Measurements from ENCODE around the gene PIK3R3.

The PIK3R3 gene

DNA sequence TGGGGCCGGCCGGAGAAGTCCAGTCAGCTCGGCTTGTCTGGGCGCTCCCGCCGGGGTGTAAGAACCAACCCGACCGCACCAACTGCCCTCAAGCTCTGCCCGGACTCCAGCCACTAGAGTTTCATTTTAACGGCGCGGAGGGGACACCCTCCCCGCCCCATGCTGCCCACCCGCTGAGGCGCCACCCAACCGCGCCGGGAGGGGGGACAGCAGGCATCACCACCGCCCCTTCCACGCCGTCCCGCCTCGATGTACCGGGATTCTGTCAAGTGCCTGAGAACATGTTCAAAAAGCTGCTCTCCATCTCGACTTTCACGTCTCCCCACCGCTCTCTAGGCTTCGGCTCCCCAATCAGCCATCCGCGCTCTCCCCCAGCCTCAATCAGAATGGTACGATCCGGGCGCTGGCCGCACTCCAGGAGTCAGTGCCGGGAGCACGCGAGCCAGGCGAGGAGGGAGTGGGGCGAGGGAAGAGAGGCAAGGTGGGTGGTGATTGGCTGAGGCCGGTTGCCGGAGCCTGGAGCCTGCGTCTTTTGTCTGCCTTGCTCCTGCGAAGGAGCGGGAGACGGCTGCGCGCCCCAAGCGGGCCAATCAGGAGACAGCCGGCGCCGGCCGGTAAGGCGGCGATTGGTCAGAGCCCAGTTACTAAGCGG is at the start of gene PIK3R3:
TSS of gene PIK3R3 (minus strand) at position 101 of the 652 bp plus-strand sequence. CDS start 677 bp downstream, outside the sequence.
- peak; percentile 95 for DNase-seq

DNA sequence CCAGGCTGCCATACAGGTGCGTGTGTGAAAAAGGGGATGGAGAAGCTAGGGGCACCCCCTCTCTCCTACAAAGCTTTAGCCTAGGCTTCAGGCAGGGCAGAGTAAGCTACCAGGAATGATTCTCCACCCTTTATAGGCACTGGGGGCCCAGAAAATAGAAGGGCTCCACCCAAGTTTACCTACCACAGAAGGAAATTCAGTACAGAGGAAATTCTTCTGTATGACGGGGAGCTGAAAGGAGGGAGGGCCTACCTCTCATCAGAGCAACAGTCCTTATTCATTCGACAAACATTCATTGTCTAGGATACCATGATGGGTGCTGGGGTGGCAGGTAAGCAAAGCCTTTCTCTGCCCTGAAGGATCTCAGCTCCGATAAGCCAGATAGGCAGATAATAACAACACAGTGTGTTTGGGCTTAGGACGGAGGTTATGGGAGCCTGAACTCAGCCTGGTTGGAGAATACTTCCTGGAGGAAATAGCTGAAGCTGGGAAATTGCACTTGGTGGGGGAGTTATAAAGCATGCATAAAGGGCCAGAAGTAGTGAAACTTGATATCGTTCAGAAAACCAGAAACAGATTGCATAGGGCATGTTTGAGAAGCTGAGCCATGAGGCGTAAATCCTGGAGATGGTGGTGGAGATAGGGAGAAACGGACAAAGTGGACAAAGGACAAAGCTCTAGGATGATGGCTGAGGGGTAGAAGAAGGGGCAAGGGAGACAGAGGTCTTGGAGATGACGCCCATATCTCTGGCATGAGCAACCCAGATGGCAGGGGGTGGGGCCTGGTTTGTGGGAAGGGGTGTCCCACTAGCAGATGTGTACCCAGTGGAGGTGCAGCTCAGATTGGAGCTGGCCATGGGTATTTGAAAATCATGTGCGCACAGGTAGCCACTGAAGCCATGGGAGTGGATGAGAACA is 49.2 kb upstream of the PIK3R3 start:
- no peak for DNase-seq

DNA sequence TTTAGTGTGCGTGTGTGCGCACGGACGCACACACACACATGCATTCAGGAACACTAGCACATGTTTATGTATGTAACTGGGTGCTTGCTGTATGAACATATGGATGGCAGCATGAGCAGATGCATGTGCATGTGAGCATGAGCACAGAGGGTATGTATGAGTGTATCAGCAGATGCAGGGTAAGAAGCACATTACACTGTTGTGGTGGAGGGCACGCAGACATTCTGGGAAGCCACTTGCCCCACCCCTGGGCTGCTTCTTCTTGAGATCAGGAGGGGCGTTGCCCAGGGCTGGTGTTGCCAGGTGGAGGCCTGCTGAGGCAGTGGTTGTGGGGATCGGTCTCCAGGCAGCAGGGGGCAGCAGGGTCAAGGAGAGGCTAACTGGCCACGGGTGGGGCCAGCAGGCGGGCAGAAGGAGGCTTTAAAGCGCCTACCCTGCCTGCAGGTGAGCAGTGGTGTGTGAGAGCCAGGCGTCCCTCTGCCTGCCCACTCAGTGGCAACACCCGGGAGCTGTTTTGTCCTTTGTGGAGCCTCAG is 47.7 kb upstream of the PIK3R3 start:
- no peak for DNase-seq

DNA sequence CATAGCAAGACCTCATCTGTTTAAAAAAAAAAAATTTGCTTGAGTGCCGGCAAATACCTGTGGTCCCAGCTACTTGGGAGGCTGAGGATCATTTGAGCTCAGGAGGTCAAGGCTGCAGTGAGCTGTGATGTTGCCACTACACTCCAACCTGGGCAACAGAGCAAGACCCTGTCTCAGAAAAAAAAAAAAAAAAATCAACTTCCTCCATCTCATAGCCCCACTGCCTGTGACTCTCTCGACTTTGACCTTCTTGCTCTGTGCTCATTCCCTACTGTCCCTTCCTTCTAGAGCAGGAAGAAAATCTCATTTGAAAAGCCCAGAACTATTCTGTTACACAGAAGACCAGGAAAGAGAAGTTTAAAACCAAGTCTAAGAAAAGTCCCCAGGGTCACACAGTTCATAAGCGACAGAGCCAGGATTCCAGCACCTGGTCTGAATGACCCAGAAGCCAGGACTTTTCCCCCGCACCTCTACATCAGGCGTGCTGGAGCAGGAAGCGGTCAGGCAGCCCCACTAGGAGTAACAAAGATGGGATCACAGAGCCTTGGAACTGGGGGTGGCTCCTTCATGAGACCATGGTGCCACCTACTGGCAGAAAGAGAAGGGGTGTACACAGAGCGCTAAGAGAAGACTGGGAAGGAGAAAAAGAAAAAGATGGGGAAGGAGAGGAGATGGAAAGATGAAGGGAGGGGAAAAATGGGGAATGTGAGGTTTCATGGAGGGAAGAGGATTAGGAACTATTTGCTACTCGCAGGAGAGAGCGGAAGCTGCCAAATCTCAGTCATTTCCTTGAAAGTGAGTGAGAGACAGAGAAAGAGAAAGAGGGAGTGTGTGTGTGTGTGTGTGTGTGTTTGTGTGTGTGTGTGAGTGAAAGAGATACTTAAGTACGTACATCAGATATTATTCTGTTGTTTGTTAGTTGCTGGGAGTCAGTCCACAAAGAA is 47.0 kb upstream of the PIK3R3 start:
- peak; percentile 42 for DNase-seq

DNA sequence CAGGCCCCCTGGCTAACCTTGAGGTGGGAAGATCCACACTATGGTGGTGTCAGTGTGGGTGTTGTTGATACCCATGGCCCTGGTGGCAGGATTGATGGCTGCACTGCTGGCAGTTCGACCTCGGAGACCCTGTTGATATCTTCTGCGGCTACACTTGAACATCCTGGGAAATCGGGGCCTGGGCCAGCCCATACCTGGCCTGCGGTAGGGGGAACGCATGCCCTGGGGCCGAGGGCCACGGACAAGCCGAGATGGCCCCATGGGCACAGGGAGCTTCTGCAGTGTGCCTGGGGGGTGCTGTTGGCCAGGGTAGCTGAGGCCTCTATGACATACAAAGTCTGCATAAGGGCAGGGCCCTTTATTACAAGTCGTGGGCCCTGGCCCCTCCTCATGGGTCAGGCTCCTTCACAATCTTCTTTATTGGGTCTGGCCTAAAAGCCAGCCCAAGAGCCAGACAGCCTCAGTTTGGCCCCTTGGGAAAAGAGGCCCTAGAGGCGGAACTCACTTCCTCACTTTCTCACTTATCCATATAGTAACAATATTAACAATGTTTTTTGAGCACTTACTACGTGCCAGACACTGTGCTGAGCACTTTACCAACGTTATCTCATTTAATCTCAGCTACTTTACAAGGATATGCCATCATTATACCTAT is 43.9 kb upstream of the PIK3R3 start, which contains the start of gene P3R3URF:
TSS of gene P3R3URF (minus strand) at position 278 of the 655 bp plus-strand sequence. CDS start at position 261, 17 bp downstream.
- no peak for DNase-seq

DNA sequence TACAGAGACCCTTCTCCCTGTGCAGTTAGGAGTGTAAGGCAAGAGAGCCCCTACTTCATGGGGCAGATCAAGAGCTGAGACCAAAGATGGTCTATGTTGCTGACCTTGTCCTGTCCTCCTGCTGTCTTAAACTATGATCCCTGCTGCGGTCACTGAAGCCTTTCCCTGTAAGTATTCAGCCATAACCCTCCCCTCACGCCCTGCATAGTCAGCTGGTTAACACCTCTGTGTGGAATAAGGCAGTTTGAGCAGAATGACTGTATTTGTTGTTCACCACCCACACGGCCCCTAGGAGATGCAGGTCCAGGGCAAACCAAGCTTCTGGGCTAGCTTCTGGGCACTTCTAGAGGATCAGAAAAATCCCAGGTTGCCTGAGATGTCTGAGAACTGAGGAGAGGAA is 42.8 kb upstream of the PIK3R3 start:
- DNase-seq = no peak

DNA sequence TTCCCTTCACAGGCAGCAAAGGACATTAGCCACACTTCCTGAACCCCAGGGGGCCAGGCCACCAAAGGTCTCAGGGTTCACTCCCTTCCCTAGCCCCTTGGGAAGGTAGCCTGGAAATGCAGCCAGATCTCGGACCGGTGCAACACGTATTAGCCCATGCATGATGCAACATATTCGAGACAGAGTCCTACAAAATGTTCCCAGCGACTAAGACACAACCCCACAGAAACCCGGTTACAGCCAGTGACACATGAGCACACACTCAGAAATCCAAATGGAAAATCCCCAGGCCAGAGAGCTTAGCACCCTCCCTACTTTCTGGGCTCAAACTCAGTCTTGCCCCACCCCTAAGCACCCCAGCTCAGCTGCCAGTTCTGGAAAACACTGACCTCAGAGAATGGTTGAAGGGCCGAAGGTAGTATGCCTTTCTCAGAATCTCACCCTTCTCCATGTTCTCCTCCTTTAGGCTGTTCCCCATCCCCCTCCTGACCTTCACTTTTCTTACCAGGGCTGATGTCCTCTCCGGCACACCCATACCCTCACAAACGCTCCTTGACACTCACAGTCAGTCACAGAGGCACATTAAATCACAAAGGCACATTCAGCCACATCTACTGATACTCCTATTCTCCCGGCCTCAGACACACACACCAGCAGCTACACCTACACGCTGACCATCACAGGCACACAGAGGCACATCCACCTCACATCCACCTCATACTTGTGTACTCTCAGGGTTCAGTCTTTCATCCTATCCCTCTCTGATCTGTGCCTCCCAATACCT is 42.2 kb upstream of the PIK3R3 start, which contains the start of gene TSPAN1:
TSS of gene TSPAN1 (plus strand) at position 640 of the 784 bp plus-strand sequence. CDS start 6,021 bp downstream, outside the sequence.
- no peak for DNase-seq

DNA sequence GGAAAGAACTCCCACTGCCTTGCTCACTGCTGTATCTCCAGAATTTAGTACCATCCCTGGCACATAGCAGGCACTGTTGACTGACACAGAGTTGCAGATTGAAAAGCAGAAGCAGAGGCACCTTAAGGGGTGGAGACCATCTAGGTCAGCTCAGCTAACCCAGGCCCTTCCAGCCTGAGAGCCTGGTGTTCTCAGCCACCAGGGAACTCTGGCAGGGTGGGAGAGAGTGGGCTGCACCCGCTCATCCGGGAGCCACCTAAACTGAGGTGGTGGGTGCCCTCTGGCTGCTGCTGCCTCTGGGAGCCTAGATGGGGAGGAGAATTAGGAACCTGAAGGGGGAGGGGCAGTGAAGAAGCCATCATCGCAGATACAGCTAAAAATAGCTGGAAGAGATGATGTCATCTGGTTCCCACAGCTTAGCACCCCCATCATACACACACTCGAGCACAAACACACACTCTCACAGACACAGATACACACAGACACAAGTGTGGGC is 41.0 kb upstream of the PIK3R3 start:
- DNase-seq = no peak

DNA sequence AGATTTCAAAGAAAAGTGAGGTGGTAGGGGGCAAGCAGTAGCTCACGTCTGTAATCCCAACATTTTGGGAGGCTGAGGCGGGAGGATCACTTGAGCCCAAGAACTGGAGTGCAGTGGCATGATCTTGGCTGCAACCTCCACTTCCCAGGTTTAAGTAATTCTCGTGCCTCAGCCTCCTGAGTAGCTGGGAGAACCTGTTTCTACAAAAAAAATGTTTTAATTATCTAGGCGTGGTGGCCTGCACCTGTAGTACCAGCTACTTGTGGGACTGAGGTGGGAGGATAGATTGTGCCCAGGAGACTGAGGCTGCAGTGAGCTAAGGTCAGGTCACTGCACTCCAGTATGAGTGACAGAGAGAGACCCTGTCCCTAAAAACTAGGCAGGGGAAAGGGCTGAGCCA is 39.9 kb upstream of the PIK3R3 start:
- DNase-seq = no peak

DNA sequence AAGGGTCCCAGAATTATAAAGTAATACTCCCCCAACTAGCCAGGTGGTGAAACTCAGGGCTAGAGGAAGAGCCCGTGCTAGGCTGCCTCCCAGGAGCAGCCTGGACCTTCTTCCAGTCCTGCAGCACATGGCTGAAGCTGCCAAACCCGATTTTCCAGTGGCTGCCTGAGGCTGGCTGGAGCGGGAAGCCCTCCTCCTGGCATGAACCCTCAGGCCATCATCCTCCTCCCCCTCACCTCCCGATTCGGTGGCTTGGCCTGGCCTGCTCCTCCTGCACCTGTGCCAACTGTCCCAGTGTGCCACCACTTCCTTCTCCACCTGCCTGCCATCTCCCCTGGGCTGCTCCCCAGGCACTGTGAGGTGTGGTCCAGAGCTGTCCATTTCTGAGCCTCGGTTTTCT is 39.4 kb upstream of the PIK3R3 start:
- DNase-seq = no peak

DNA sequence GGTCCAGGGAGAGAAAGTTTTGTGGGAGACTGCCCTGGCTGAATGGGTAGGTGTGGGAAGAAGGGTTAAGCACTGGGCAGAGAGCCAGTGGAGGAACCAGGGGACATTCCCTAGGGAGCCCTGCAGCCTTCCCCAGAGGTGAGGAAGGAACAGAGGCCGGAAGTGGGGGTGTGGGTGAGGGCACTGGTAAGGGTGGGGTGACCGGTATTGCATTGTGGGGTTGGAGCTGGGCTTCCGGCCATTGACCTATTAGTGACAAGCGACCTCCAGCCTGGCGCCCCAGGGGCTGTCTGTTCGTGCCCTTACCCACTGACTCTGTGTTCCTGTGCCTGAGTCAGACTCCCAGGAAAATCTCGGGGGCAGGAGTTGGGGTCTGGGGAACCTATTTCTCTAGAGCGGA is 38.9 kb upstream of the PIK3R3 start:
- DNase-seq = no peak

DNA sequence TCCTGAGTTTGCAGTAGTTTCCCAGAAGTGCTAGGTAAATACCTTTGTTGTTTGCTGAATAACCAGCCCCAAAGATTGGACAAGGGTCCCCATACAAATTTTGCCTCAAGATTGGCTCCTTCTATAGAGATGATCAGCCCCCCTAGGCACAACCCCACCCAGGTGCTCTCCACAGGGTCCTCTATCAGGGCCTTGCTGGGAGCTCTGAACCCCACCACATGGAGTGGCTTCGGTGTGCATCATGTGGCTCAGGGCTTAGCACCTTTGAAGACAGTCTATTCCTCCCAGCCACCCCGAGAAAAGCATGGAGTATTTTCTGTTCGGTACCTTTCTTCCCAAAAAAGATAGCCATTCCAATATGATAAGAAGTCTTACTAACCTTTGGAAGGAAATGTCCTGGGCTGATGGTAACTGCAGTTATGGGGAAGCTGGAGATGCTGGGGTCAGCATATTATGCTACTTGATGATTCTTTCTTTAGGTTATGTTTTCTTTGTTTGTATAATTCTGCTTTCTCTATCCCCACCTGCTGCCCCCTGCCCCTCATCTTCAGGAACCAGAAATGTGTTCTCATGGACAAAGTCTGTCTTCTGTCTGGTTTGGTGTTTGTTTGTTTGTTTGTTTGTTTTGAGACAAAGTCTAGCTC is 37.5 kb upstream of the PIK3R3 start:
- no peak for DNase-seq

DNA sequence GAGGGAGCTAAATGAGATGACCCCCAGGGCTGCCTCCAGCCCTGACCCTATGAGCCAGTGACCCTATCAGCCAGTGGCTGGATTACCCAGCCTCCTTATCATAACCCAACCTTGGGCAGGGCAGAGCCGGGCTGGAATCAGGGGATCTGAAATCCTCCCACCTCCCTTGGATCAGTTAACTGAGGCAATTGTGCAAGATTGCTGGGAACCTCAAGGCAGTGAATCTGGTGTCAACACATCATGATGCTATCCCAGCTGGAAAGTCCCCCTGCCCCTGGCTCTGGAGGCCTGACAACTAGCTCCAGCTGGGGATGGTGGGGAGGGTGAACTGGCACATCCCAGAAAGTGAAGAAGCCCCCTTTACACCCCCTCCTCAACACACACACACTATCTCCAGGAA is 36.0 kb upstream of the PIK3R3 start:
- no peak for DNase-seq

DNA sequence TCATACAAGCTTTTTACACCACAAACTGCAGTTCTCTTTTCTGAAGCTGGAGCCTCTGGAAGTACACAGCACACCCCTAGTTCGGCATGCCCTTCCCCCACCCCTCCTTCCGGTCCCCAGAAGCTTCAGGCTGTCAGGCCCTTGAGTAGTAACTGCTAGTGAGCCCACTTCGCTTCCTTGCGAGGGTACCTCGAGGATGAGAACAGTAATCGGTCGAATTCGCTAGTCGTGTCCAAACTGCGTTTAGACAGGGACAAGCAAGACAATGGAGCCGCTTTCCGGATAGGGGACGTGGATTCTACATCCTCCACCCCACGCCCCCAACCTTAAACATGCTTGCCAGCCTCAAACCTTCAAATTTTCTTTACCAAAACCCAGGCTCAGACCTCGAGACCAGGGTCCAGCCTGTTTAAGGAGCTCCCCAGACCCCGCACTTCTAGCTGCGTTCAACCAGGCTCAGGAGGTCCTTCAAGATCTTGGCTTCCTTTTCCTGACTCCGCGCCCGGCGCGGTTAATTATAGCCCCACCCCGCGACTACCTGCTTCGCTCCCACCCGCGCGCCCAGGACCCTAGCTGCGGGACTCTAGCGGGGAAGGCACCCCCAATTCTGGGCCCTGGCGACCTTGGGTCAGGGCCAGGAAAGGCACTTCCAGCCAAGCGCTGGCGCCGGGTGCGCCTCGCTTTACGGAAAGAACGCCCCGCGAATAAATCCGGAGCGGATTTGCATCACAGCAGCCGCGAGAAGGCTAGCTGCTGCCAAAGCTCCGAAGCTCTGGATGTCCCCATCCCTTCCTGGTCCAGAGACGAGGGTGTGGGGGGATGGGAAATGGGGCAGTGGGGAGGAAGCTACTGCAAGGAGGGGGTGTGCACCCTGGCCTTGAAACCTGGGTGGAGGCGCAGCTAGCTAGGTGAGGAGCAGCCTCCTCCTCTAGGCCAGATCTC is 34.4 kb upstream of the PIK3R3 start:
- DNase-seq = no peak

DNA sequence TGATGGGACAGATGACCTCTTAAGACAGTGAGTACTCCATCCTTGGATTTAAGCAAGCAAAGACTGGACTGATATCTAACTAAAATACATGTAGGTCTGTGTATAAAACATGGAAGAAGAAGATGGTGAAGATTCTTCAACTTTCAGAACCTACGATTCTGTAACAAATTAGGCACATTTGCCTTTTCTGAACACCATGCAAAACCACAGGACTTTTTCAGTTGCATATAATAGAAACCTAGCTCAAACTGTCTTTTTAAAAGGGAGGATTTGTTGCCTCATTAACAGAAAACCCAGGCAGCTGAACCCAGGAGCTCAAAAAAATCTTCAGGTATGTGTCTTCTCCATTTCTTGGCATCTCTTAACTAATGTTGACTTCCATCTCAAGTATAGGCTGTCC is 27.8 kb upstream of the PIK3R3 start:
- DNase-seq = no peak

DNA sequence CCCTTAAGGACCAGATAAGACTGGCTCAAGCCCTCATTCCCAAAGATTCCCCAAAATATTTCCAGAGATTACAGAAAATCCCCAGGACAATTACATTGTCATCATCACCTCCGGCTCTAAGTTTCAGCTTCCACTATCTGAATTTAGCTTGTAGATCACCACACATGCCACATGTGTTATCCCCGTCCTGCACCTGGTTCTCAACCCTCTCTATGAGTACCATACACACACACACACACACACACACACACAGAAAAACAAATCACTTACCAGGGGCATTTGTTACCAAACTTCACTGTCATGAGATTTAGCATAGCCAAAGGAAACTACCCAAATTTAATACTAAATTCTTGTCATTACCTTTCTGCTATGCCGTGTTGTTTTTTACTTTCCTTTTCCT is 27.1 kb upstream of the PIK3R3 start:
- DNase-seq = no peak

DNA sequence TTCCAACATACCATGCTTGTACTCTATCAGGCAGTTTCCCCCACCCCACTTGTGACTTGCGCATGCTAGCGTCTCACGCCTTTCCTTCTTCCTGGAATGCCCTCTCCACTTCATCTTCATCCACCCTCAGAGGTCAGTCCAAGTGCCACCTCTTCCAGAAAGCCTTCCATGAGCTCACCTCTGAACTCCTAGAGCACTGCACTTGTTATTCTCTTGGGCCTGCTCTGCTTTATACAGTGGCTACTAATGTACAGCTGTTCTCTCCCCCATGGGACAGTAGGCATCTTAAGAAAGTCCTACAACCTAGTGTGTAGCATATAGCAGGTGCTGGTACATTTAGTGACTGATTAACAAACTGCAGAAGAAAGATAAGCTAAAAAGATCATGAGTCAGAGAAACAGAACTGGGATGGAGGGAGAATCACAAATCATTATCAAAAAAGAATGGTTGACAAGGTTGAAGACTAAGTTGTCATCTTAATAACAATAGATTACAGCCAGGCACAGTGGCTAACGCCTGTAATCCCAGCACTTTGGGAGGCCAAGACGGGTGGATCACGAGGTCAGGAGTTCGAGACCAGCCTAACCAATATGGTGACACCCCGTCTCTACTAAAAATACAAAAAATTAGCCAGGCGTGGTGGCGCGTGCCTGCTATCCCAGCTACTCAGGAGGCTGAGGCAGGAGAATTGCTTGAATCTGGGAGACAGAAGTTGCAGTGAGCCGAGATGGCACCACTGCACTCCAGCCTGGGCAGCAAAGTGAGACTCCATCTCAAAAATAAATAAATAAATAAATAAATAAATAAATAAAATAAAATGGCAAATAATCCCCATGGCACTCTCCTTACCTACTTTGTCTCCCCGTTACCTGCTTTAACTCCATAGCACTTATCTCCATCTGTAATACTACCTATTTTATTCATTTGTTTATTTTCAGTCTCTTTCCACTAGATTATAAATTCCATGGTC is 26.2 kb upstream of the PIK3R3 start:
- no peak for DNase-seq

DNA sequence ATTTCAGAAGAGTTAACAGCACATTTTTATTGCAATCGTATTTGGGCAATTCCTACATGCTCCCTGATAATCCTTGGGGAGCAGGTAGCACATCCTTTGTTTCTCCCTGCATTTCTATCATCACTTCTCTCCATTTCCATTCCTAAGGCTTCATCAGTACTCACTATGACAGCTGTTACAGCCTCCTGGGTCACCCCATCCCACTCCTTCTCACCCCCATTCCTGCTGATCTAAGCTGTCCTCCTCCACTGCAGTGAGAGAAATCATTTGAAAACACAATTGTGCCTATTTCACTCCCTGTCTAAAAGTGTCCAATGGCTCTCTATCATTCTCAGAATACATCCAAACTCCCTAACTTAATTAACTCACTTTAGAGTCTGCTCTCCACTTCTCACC is 25.5 kb upstream of the PIK3R3 start:
- no peak for DNase-seq
